Islet precursor cell (in vitro differentiated cells): ENCODE results near the gene KANK2.
A peak's percentile ranks its signal among the peaks of the same experiment; 100 is the strongest.
"Not testable (repeated sequence)": the region's sequence is repeated elsewhere in the genome, so short reads cannot be mapped to it uniquely, and the experiment has no call there.

Experiments
- DNase-seq: peaks from one replicate; pipeline ENCODE4 v3.0.0-alpha.2; 2018

KANK2 gene

DNA sequence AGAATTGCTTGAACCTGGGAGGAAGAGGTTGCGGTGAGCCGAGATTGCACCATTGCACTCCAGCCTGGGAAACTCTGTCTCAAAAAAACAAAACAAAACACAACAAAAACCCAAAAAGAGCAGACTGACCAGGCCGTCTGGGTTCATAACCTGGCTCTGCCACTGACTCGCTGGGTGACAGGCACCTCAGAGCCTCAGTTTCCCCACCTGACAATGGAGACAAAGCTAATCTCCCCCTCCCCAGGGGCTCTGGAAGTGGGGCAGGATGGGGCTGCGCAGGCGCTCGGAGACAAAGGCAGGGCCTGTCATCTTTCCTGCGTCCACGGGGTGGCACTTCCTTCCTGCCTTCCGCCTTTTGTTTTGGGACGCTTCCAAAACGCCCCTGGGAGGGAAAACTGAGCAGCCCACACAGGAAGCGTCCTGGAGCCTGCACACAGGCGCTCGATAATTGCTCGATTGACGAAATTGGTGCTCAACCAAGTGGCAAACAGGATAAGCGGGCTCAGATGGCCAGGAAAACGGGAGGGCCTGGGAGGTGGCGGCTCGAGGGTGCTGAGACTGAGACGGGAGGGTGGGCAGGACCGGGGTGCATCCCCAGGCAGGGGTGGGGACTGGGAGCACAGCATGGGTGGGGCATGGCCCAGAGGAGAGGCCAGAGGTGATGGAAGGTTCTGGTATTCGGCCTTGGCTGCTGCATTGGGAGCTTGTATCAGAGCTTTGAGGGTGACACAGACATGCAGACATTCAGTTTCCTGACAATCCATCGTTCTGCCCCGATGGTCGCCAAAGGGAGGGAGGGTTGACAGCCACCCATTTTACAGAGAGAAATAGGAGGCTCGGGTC is 59.6 kb downstream of the KANK2 start:
- DNase-seq, result peak; percentile 95

DNA sequence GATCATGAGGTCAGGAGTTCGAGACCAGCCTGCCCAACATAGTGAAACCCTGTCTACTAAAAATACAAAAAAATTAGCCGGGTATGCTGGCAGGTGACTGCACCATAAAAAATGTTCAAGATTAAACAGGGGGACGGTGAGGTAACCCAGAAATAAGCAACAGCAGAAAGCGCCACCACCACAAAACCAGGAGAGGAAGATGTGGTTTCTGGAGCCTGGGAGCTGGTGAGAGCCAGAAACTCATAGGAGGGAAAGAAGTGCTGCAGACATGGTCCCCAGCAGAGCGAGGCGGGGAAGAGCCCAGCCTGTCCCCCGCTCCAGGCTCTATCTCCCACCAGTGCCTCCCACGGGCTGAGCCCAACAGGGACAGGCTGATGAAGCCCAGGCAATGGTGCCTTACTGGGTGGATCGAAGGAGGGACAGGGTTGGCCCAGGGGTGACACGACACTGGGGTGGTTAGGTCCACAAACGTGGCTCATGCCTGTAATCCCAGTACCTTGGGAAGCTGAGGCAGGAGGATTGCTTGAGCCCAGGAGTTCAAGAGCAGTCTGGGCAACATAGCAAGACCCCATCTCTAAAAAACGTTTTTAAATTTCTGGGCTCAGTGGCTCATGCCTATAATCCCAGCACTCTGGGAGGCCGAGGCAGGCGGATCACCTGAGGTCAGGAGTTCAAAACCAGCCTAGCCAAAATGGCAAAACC is 60.8 kb downstream of the KANK2 start:
- DNase-seq, result no peak

DNA sequence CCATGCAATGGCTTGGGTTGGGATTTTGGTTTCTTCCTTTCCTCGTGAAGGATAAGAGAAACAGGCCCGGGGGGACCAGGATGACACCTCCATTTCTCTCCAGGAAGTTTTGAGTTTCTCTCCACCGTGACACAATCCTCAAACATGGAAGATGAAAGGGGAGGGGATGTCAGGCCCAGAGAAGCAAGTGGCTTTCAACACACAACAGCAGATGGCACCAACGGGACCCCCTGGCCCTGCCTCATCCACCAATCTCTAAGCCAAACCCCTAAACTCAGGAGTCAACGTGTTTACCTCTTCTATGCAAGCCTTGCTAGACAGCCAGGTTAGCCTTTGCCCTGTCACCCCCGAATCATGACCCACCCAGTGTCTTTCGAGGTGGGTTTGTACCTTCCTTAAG is 65.9 kb downstream of the KANK2 start:
- no peak for DNase-seq

- peak; percentile 86 for DNase-seq
These were observed 66.4 kb downstream of the KANK2 start for GRCh38 chr19:11130824-11131455.

DNA sequence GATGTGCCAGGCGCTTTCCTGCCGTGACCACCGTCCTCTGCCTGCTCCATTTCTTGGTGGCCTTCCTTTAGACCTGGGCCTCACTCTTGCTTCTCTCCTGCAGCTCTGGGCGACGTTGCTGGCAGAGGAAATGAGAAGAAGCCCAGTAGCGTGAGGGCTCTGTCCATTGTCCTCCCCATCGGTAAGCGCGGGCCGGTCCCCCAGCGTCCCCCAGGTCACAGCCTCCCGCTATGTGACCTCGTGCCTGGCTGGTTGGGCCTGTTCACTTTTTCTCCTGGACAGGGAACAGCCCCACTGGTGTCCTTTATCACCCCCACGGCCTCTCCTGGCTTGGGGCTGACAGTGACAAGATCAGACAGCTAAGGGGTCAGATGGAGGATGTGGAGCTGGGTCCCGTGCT is 69.4 kb downstream of the KANK2 start:
- DNase-seq, result no peak

DNA sequence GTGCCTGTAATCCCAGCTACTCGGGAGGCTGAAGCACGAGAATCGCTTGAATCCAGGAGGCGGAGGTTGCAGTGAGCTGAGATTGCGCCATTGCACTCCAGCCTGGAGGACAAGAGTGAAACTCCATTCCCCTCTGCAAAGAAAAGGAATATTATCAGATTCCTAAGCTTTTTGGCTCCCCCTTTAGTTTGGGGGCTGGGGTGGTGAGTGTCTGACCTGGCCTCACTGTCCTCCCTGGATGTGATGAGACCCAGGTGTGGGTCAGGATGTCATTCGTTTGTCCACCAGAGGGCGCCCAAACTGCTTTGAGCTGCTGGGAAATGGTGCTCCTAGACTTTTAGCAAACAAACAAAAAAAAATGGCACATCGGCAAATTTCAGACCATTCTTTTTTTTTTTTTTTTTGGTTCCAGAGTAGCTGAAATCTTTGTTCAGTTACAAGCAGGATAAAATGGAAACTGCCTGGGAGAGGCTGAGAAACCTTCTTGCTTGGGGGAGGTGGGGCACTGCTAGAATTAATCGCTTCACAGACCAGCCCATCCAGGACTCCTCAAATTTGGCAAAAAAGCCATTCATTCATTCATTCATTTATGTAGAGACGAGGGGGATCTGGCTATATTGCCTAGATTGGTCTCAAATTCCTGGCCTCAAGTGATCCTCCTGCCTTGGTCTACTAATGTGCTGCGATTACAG is 71.2 kb downstream of the KANK2 start:
- DNase-seq, result peak; percentile 87

DNA sequence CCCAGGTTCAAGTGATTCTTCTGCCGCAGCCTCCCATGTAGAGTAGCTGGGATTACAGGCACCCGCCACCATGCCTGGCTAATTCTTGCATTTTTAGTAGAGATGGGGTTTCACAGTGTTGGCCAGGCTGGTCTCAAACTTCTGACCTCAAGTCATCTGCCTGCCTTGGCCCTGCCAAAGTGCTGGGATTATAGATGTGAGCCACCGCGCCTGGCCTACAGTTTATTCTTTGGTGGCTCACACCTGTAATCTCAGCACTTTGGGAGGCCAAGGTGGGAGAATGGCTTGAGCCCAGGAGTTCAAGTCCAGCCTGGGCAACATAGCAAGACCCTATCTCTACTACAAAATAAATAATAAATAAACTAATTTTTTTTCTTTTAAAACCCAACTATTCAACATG is 73.2 kb downstream of the KANK2 start:
- not testable (repeated sequence) for DNase-seq

DNA sequence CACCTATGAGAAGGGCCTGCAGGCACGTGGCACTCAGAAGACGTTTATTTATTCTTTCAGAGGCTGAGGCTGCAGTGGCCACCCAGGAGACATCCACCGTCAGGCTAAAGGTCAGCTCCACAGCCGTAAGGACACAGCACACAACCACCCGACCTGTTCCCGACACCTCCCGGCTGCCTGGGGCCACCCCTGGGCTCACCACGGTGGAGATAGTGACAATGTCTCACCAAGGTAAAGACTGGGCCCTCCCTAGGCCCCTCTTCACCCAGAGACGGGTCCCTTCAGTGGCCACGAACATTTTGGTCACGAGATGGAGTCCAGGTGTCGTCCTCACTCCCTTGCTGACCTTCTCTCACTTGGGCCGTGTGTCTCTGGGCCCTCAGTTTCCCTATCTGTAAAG is 74.2 kb downstream of the KANK2 start:
- no peak for DNase-seq

GRCh38 chr19:11121963-11122362 is 75.4 kb downstream of the KANK2 start:
- not testable (repeated sequence) for DNase-seq

- no peak for DNase-seq
These were observed 80.8 kb downstream of the KANK2 start for GRCh38 chr19:11116507-11116906.

- DNase-seq, result no peak
These were observed 81.4 kb downstream of the KANK2 start for GRCh38 chr19:11115895-11116446.

- DNase-seq, result no peak
These were observed 82.3 kb downstream of the KANK2 start for GRCh38 chr19:11115042-11115441.
